GM20000 (cell line): Measurements from ENCODE around the gene MAST2.
A peak's percentile ranks its signal among the peaks of the same experiment; 100 is the strongest.

Experiments used
- DNase-seq: peaks from one replicate; pipeline ENCODE4 v3.0.0; 2012; ENCODE audit warnings: low spot score
- CTCF ChIP-seq: IDR thresholded peaks from 2 replicates; pipeline ENCODE4 v1.5.1; 2012; ENCODE audit warnings: mild to moderate bottlenecking, control low read depth; ENCODE audit errors: extremely low read depth, missing control alignments

The MAST2 gene

GRCh38 chr1:46030876-46031660, 227.7 kb downstream of the MAST2 start:
- TF ChIP-seq CTCF: no peak
- DNase-seq: no peak

GRCh38 chr1:46034601-46035516, 231.4 kb downstream of the MAST2 start:
- TF ChIP-seq CTCF: no peak
- DNase-seq: no peak

GRCh38 chr1:46036894-46037839, 233.8 kb downstream of the MAST2 start:
- DNase-seq: peak; percentile 85
- TF ChIP-seq CTCF: peak; percentile 97

DNA sequence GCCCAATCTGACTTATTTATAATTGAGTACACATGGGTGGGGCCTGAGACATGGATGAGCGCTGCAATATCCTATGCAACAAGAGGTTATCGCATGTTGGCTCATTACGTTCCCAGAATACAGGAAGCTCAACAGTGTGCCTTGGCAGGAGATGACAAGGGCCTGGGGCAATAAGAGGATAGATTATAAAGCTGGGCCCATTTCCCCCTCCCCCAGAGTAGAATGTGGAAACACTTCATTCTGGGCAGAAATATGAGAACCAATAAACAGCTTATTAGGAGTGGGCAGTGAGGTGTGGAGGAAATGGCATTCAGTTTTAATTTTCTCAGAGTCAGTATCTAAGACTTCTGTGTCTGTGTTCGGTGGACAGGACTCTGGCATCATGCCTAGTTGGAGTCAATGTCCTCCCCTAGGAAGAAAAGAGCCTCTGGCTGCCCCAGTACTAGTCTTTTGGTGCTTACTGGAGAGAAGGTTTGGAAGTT, 236.2 kb downstream of the MAST2 start:
- no peak for TF ChIP-seq CTCF
- DNase-seq: no peak

- TF ChIP-seq CTCF: no peak
- no peak for DNase-seq
These were observed 238.1 kb downstream of the MAST2 start for GRCh38 chr1:46041551-46041950.

- TF ChIP-seq CTCF: no peak
- DNase-seq: no peak
These were observed 238.6 kb downstream of the MAST2 start for GRCh38 chr1:46041974-46042373.
